Right lobe of liver (tissue), 6 donors: Measurements from ENCODE around the gene ACOT11. TPM values are rescaled to one million over a fixed set of nuclear protein-coding genes. Genes with fewer than 3 reads are reported as not detected.

Experiments used
- ATAC-seq, 4 donors: fragments of 200-7000 bp; cut with Tn5 transposase; one replicate each; pipeline ENCODE4 v1.9.1; 2020; ENCODE audit warnings: mild to moderate bottlenecking in 4 of 4, moderate library complexity in 4 of 4
- DNase-seq, 3 donors: peaks; one replicate each; pipeline ENCODE4 v3.0.0-alpha.2; 2020
- H3K27ac ChIP-seq, 3 donors: fragments of 200-600 bp; one replicate each; pipeline ENCODE4 v1.8.0; 2022
- H3K27me3 ChIP-seq, 2 donors: fragments of 200-600 bp; one replicate each; pipeline ENCODE4 v1.8.0; 2022
- H3K36me3 ChIP-seq, 4 donors: fragments of 200-600 bp; sonication (generic) in 1 of 4; one replicate each; pipeline versions ENCODE4 v1.5.1 to v1.8.0; 2017 to 2022; ENCODE audit warnings: control low read depth in 1 of 4
- H3K4me1 ChIP-seq, 4 donors: fragments of 200-600 bp; sonication (generic) in 1 of 4; one replicate each; pipeline versions ENCODE4 v1.5.1 to v1.8.0; 2017 to 2022; ENCODE audit warnings: control low read depth in 1 of 4
- H3K4me3 ChIP-seq, 3 donors: fragments of 200-600 bp; one replicate each; pipeline ENCODE4 v1.8.0; 2022
- H3K9me3 ChIP-seq, 4 donors: fragments of 200-600 bp; sonication (generic) in 1 of 4; one replicate each; pipeline versions ENCODE4 v1.5.1 to v1.8.0; 2017 to 2022; ENCODE audit warnings: control low read depth in 1 of 4
- POLR2A ChIP-seq: fragments of 450-650 bp; IDR thresholded peaks from one replicate; pipeline ENCODE4 v1.6.1; 2017; ENCODE audit warnings: antibody characterized with exemption, mild to moderate bottlenecking
- WGBS: methylation state at CpG from one replicate; pipeline ENCODE4 v1.1.6; 2018; ENCODE audit warnings: low coverage, low lambda C conversion rate; ENCODE audit not compliant: insufficient coverage; ENCODE audit errors: missing lambda C conversion rate; 5-methylcytosine and 5-hydroxymethylcytosine counted together
- intact Hi-C, 2 donors: fragments of 100-400 bp; cut with DNase I; formaldehyde crosslinking; loops; one replicate each; pipeline versions ENCODE4 v1.11.2 to v1.14.1; 2022
- total RNA-seq, 6 experiments: library from RNA; depleted of rRNA in 2 of 6; stranded (reverse); fragments of >200 nt in 2 of 6; fragmentation: NEBNext Ultra II Directional in 3 of 6; extraction: Animal tissue kit (Norgen Biotek cat#: 25700) in 3 of 6; gene quantifications; one replicate each; pipeline versions ENCODE4 v1.1.0 to v1.2.4, GENCODE V29; 2016 to 2023
- TF ChIP-seq, protein P1 (sequence below), 4 donors: fragments of 200-600 bp in 3 of 4; fragments of 450-650 bp in 1 of 4; IDR thresholded peaks; one replicate each; pipeline versions ENCODE4 v1.5.1 to v1.8.0; 2016 to 2022; ENCODE audit warnings: antibody characterized with exemption in 4 of 4, mild to moderate bottlenecking in 2 of 4
- donor health status: DM: no; HTN: yes; CAD: no.
- donor health status: DM: no; HTN: no; CAD: no.
- donor health status: DM: no; HTN: no; CAD: no.
- donor health status: DM: no; HTN: yes; CAD: no.
- donor health status: DM: no; HTN: yes; CAD: no.

ACOT11 gene
- total RNA-seq, 6 experiments from 2014 or later = 0.50 to 1.3 (median 0.84) TPM

GRCh38 chr1:54593571-54594160, 45.6 kb downstream of the ACOT11 start:
- intact Hi-C loops = no loop called here
- ATAC-seq = no peak
- Histone ChIP-seq H3K9me3 (no peaks in the 10 kb centered on the region), H3K36me3 (no peaks in the 10 kb centered on the region), H3K4me1 (peaks cover 0 to 17% (median 3%) of the 10 kb centered on the region in 4 donors), H3K4me3 (no peak overlapping the region), H3K27me3 (no peaks in the 10 kb centered on the region), H3K27ac (no peak overlapping the region)
- TF ChIP-seq, protein P1, sequence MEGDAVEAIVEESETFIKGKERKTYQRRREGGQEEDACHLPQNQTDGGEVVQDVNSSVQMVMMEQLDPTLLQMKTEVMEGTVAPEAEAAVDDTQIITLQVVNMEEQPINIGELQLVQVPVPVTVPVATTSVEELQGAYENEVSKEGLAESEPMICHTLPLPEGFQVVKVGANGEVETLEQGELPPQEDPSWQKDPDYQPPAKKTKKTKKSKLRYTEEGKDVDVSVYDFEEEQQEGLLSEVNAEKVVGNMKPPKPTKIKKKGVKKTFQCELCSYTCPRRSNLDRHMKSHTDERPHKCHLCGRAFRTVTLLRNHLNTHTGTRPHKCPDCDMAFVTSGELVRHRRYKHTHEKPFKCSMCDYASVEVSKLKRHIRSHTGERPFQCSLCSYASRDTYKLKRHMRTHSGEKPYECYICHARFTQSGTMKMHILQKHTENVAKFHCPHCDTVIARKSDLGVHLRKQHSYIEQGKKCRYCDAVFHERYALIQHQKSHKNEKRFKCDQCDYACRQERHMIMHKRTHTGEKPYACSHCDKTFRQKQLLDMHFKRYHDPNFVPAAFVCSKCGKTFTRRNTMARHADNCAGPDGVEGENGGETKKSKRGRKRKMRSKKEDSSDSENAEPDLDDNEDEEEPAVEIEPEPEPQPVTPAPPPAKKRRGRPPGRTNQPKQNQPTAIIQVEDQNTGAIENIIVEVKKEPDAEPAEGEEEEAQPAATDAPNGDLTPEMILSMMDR (IDR thresholded peaks at IDR 0.05) = no peak
- TF ChIP-seq POLR2A = no peak
- DNase-seq = no peak
- 36% methylated on average over 1 of the region's 10 CpGs for WGBS

GRCh38 chr1:54594463-54594862, 46.4 kb downstream of the ACOT11 start:
- intact Hi-C loops = no loop called here

GRCh38 chr1:54595956-54596498, 48.0 kb downstream of the ACOT11 start:
- Histone ChIP-seq H3K4me1 (peaks cover 0 to 2% (median 0%) of the 10 kb centered on the region in 4 donors), H3K27ac (no peak overlapping the region), H3K9me3 (no peaks in the 10 kb centered on the region), H3K4me3 (no peak overlapping the region), H3K36me3 (no peaks in the 10 kb centered on the region), H3K27me3 (no peaks in the 10 kb centered on the region)
- WGBS = 44% methylated on average over 1 of the region's 3 CpGs
- ATAC-seq (no peak), DNase-seq (no peak)
- no peak for TF ChIP-seq POLR2A
- TF ChIP-seq, protein P1 (IDR thresholded peaks at IDR 0.05) = no peak
- intact Hi-C loops = no loop called here

More at GRCh38 chr1:54594463-54594862, 46.4 kb downstream of the ACOT11 start:
- DNase-seq (no peak), ATAC-seq (no peak)
- no peaks in the 10 kb centered on the region for H3K9me3 ChIP-seq
- no peak overlapping the region for H3K27ac ChIP-seq
- TF ChIP-seq, protein P1 (IDR thresholded peaks at IDR 0.05) = no peak
- TF ChIP-seq POLR2A = no peak
- H3K4me3 ChIP-seq = no peak overlapping the region
- no CpG with 5 or more reads among the region's 16 CpGs for WGBS
- peaks cover 0 to 17% (median 3%) of the 10 kb centered on the region in 4 donors for H3K4me1 ChIP-seq
- H3K36me3 ChIP-seq = no peaks in the 10 kb centered on the region
- H3K27me3 ChIP-seq = no peaks in the 10 kb centered on the region

- Histone ChIP-seq H3K9me3 (no peaks in the 10 kb centered on the region), H3K36me3 (no peaks in the 10 kb centered on the region), H3K4me3 (no peak overlapping the region), H3K27me3 (no peaks in the 10 kb centered on the region), H3K4me1 (no peaks in the 10 kb centered on the region), H3K27ac (no peak overlapping the region)
- 100% methylated on average over 1 of the region's 3 CpGs for WGBS
- intact Hi-C loops = no loop called here
- TF ChIP-seq, protein P1 (IDR thresholded peaks at IDR 0.05) = no peak
- no peak for TF ChIP-seq POLR2A
- ATAC-seq (no peak), DNase-seq (no peak)
These were observed 48.7 kb downstream of the ACOT11 start for GRCh38 chr1:54596756-54597155.
